Mesenchymal stem cell (in vitro differentiated cells and primary cell): ENCODE results near the gene CBLB.

Experiments
- DNase-seq: peaks from one replicate; pipeline ENCODE4 v3.0.0-alpha.2; 2013
- H2AFZ ChIP-seq: one replicate; pipeline ENCODE4 v1.6.1; 2013; ENCODE audit warnings: low read depth, mild to moderate bottlenecking, control low read depth, inconsistent platforms, low read length, moderate library complexity
- H2AK5ac ChIP-seq: 2 replicates; pipeline ENCODE4 v1.6.1; 2013; ENCODE audit warnings: low read length, moderate library complexity, mild to moderate bottlenecking, inconsistent platforms; ENCODE audit not compliant: severe bottlenecking
- H2BK120ac ChIP-seq: one replicate; pipeline ENCODE4 v1.6.1; 2013; ENCODE audit warnings: low read depth, mild to moderate bottlenecking, inconsistent platforms, low read length, moderate library complexity
- H2BK12ac ChIP-seq, 2 experiments: one replicate each; pipeline ENCODE4 v1.6.1; 2013; ENCODE audit warnings: inconsistent platforms in 2 of 2, low read length in 2 of 2, mild to moderate bottlenecking in 2 of 2, moderate library complexity in 2 of 2, control low read depth in 1 of 2
- H2BK15ac ChIP-seq: one replicate; pipeline ENCODE4 v1.6.1; 2013; ENCODE audit warnings: mild to moderate bottlenecking, low read depth, inconsistent platforms; ENCODE audit not compliant: poor library complexity, severe bottlenecking
- H2BK5ac ChIP-seq: 2 replicates; pipeline ENCODE4 v1.6.1; 2013; ENCODE audit warnings: low read depth, mild to moderate bottlenecking, low read length, control low read depth, inconsistent platforms; ENCODE audit not compliant: poor library complexity, severe bottlenecking
- H3K14ac ChIP-seq, 2 experiments: one replicate each; pipeline ENCODE4 v1.6.1; 2013; ENCODE audit warnings: inconsistent platforms in 2 of 2, low read length in 2 of 2, control low read depth in 1 of 2, mild to moderate bottlenecking in 1 of 2, moderate library complexity in 1 of 2
- H3K18ac ChIP-seq, 2 experiments: one replicate each; pipeline ENCODE4 v1.6.1; 2013; ENCODE audit warnings: inconsistent platforms in 2 of 2, low read length in 2 of 2, control low read depth in 1 of 2, low read depth in 1 of 2, mild to moderate bottlenecking in 1 of 2
- H3K23ac ChIP-seq, 2 experiments: one replicate each; pipeline ENCODE4 v1.6.1; 2013; ENCODE audit warnings: inconsistent platforms in 2 of 2, low read length in 2 of 2, mild to moderate bottlenecking in 2 of 2, moderate library complexity in 2 of 2, control low read depth in 1 of 2
- H3K27ac ChIP-seq: 2 replicates; pipeline ENCODE4 v1.5.1; 2013; ENCODE audit warnings: mild to moderate bottlenecking, moderate library complexity, low read length, control low read depth, inconsistent platforms; ENCODE audit not compliant: poor library complexity, severe bottlenecking
- H3K27me3 ChIP-seq, 2 experiments: 2 replicates each; pipeline versions ENCODE4 v1.6.1 to v1.7.0; 2013; ENCODE audit warnings: low read length in 2 of 2, mild to moderate bottlenecking in 2 of 2, moderate library complexity in 2 of 2, control low read depth in 1 of 2, inconsistent platforms in 1 of 2; ENCODE audit not compliant: control insufficient read depth in 1 of 2, insufficient read depth in 1 of 2
- H3K36me3 ChIP-seq, 2 experiments: 2 replicates each; pipeline versions ENCODE4 v1.6.1 to v1.7.0; 2013; ENCODE audit warnings: low read length in 2 of 2, control low read depth in 1 of 2, inconsistent platforms in 1 of 2, low read depth in 1 of 2, mild to moderate bottlenecking in 1 of 2; ENCODE audit not compliant: insufficient read depth in 2 of 2, control insufficient read depth in 1 of 2
- H3K4ac ChIP-seq, 2 experiments: one replicate each; pipeline ENCODE4 v1.6.1; 2013; ENCODE audit warnings: inconsistent platforms in 2 of 2, low read length in 2 of 2, mild to moderate bottlenecking in 2 of 2, moderate library complexity in 2 of 2, control low read depth in 1 of 2, low read depth in 1 of 2
- H3K4me1 ChIP-seq: 2 replicates; pipeline ENCODE4 v1.6.1; 2013; ENCODE audit warnings: low read depth, low read length, control low read depth; ENCODE audit not compliant: control insufficient read depth, insufficient read depth
- H3K4me2 ChIP-seq: 2 replicates; pipeline ENCODE4 v1.6.1; 2013; ENCODE audit warnings: low read length, mild to moderate bottlenecking, inconsistent platforms; ENCODE audit not compliant: poor library complexity, severe bottlenecking
- H3K4me3 ChIP-seq, 2 experiments: 2 replicates each; pipeline versions ENCODE4 v1.5.1 to v1.7.0; 2013; ENCODE audit warnings: low read length in 2 of 2, mild to moderate bottlenecking in 2 of 2, control low read depth in 1 of 2, low read depth in 1 of 2; ENCODE audit not compliant: insufficient read depth in 1 of 2
- H3K79me1 ChIP-seq: replicated peaks from 2 replicates; pipeline ENCODE4 v1.6.1; 2013; ENCODE audit warnings: mild to moderate bottlenecking, control low read depth, low read length, inconsistent platforms; ENCODE audit not compliant: poor library complexity, severe bottlenecking
- H3K9ac ChIP-seq: 2 replicates; pipeline ENCODE4 v1.7.0; 2013; ENCODE audit warnings: mild to moderate bottlenecking, low read length, moderate library complexity
- H3K9me3 ChIP-seq: 2 replicates; pipeline ENCODE4 v1.7.0; 2013; ENCODE audit warnings: mild to moderate bottlenecking, low read length; ENCODE audit not compliant: control insufficient read depth
- H4K8ac ChIP-seq: one replicate; pipeline ENCODE4 v1.6.1; 2013; ENCODE audit warnings: inconsistent platforms, mild to moderate bottlenecking, low read length, moderate library complexity
- H4K91ac ChIP-seq: one replicate; pipeline ENCODE4 v1.6.1; 2013; ENCODE audit warnings: mild to moderate bottlenecking, low read length, inconsistent platforms
- WGBS: methylation state at CpG from one replicate; pipeline ENCODE4 v1.1.7; 2013; ENCODE audit warnings: mixed read lengths; 5-methylcytosine and 5-hydroxymethylcytosine counted together

CBLB gene

DNA sequence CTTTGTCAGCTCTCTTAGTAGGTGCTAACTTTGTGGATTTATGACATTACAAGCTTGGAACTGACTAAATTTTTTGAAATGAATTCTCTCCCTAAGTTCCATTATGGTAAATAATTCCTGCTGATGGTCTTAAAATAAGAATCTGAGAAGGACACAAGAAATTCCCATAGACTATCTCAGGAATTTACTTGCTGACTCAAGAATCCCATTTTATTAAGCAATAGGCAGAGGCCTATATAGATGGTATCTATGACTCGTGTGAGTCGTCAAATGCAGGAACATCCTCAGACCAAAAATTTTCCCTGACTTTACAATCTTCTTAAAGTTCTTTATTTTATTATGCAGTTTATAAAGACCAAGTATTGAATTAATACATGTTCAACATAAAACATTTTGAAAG is 30.7 kb upstream of the CBLB start:
- Histone ChIP-seq H3K27ac (no peak overlapping the region), H3K9ac (no peak overlapping the region), H2BK120ac (no peak overlapping the region), H3K14ac (no peak overlapping the region), H2AFZ (no peak overlapping the region), H2BK12ac (no peak overlapping the region), H3K9me3 (no peaks in the 10 kb centered on the region), H3K4me1 (no peaks in the 10 kb centered on the region), H3K18ac (no peak overlapping the region), H2AK5ac (no peak overlapping the region), H4K8ac (no peak overlapping the region), H3K36me3 (no peaks in the 10 kb centered on the region), H3K4me2 (no peak overlapping the region), H2BK5ac (no peak overlapping the region), H2BK15ac (no peak overlapping the region), H4K91ac (no peak overlapping the region), H3K79me1 (no peaks in the 10 kb centered on the region), H3K23ac (no peak overlapping the region), H3K4ac (no peak overlapping the region), H3K27me3 (no peaks in the 10 kb centered on the region), H3K4me3 (no peak overlapping the region)
- no CpG with 5 or more reads among the region's 2 CpGs for WGBS
- peak; percentile 68 for DNase-seq

DNA sequence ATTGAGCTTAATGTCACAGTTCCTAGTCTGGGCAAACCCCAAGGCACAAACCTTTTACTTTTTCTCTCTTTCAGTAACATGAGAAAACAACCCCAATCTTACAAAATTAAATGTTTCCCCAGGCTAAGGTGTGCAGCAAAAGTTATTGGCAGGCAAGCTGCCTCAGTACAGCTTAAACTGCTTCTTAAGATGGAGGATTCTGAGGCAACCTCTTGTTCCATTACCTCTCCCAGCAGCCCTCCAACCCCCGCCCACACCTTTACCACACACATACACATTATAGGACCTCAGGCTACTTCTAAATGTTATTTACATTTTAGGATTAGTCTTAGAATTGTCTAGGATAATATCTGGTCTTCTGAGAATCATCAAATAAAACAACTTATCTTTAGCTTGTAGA is 22.3 kb upstream of the CBLB start:
- Histone ChIP-seq H3K9ac (no peak overlapping the region), H3K9me3 (no peaks in the 10 kb centered on the region), H2BK15ac (no peak overlapping the region), H3K27me3 (no peaks in the 10 kb centered on the region), H2AFZ (no peak overlapping the region), H4K8ac (no peak overlapping the region), H3K18ac (no peak overlapping the region), H2AK5ac (no peak overlapping the region), H3K14ac (peak overlapping the region in 1 of 2 experiments; percentile 36), H2BK120ac (no peak overlapping the region), H2BK12ac (no peak overlapping the region), H3K4me1 (no peaks in the 10 kb centered on the region), H3K4me2 (no peak overlapping the region), H3K27ac (no peak overlapping the region), H3K36me3 (no peaks in the 10 kb centered on the region), H3K4me3 (no peak overlapping the region), H4K91ac (no peak overlapping the region), H2BK5ac (no peak overlapping the region), H3K79me1 (no peaks in the 10 kb centered on the region), H3K23ac (no peak overlapping the region), H3K4ac (no peak overlapping the region)
- no peak for DNase-seq
- no CpG with 5 or more reads among the region's 1 CpG for WGBS

GRCh38 chr3:105888621-105889579 is 20.1 kb upstream of the CBLB start:
- no peaks in the 10 kb centered on the region for H3K79me1 ChIP-seq
- 100% methylated on average over 3 of the region's 4 CpGs for WGBS
- no peak overlapping the region for H2BK5ac ChIP-seq
- no peak overlapping the region for H3K4me3 ChIP-seq
- no peak overlapping the region for H3K27ac ChIP-seq
- no peak overlapping the region for H2AK5ac ChIP-seq
- no peak overlapping the region for H2BK12ac ChIP-seq
- H4K91ac ChIP-seq, result no peak overlapping the region
- H2BK120ac ChIP-seq, result no peak overlapping the region
- no peak overlapping the region for H3K14ac ChIP-seq
- no peak overlapping the region for H2BK15ac ChIP-seq
- H3K4ac ChIP-seq, result no peak overlapping the region
- H3K36me3 ChIP-seq, result no peaks in the 10 kb centered on the region
- H3K18ac ChIP-seq, result no peak overlapping the region
- no peaks in the 10 kb centered on the region for H3K27me3 ChIP-seq
- H4K8ac ChIP-seq, result no peak overlapping the region
- no peak overlapping the region for H3K9ac ChIP-seq
- no peak for DNase-seq
- H2AFZ ChIP-seq, result no peak overlapping the region
- no peak overlapping the region for H3K23ac ChIP-seq
- H3K4me2 ChIP-seq, result no peak overlapping the region
- H3K4me1 ChIP-seq, result no peaks in the 10 kb centered on the region
- H3K9me3 ChIP-seq, result no peaks in the 10 kb centered on the region

DNA sequence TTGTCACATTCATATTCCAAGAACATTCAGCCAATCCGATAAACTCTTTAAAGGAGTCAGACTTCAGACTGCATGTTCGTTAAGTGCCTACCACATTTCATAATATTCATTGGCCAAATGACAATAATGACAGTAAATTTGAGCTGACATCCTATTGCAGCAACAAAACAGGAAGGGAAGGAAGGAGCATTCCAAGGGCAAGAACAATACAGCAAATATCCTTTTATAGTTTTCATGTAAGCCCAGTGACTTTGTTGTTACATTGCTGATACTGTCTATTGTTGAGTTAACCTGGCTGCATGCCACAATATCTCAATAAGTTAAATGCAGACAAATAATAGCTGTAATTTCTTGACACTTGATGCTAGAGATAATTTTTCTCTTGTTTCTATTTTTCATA is 16.4 kb upstream of the CBLB start:
- WGBS, result 100% methylated on average over 2 of the region's 2 CpGs
- H3K23ac ChIP-seq, result no peak overlapping the region

More for the DNA sequence above, 16.4 kb upstream of the CBLB start:
- H3K18ac ChIP-seq, result no peak overlapping the region
- H2BK120ac ChIP-seq, result no peak overlapping the region
- no peak overlapping the region for H3K4me3 ChIP-seq
- no peak overlapping the region for H3K4me2 ChIP-seq
- H2AFZ ChIP-seq, result no peak overlapping the region
- H3K79me1 ChIP-seq, result no peaks in the 10 kb centered on the region
- no peak overlapping the region for H2BK12ac ChIP-seq
- no peak overlapping the region for H4K8ac ChIP-seq
- H3K9ac ChIP-seq, result no peak overlapping the region
- H3K9me3 ChIP-seq, result no peaks in the 10 kb centered on the region
- no peak overlapping the region for H3K14ac ChIP-seq
- H3K36me3 ChIP-seq, result no peaks in the 10 kb centered on the region
- no peaks in the 10 kb centered on the region for H3K4me1 ChIP-seq
- no peak overlapping the region for H4K91ac ChIP-seq
- no peak overlapping the region for H2BK5ac ChIP-seq
- DNase-seq, result no peak
- no peak overlapping the region for H3K4ac ChIP-seq
- H2AK5ac ChIP-seq, result no peak overlapping the region
- H3K27ac ChIP-seq, result no peak overlapping the region
- H3K27me3 ChIP-seq, result no peaks in the 10 kb centered on the region
- H2BK15ac ChIP-seq, result no peak overlapping the region
